ENCODE data around the gene KLHL41. TPM values are rescaled to one million over a fixed set of nuclear protein-coding genes. Genes with fewer than 3 reads are reported as not detected.
A peak's percentile ranks its signal among the peaks of the same experiment; 100 is the strongest.
"Not testable (repeated sequence)": the region's sequence is repeated elsewhere in the genome, so short reads cannot be mapped to it uniquely, and the experiment has no call there.

KLHL41 gene
- total RNA-seq, 1 donor from 2014 or later: 0.49 TPM

- no peaks in the 10 kb centered on the region for H3K36me3 ChIP-seq
- H3K27me3 ChIP-seq: no peaks in the 10 kb centered on the region
- H3K27ac ChIP-seq: peak within 1 kb of the TSS; percentile 66
- no peak for DNase-seq (ENCODE audit: extremely low spot score in 2 of 2)
- TF ChIP-seq CTCF (IDR thresholded peaks at IDR 0.05) (peak in 1 of 3 experiments; percentile 30), POLR2AphosphoS5 (IDR thresholded peaks at IDR 0.05; ENCODE audit: insufficient read depth in 1 of 2, low read depth in 1 of 2) (peak; percentile 78 to 89), POLR2A (IDR thresholded peaks at IDR 0.05) (no peak)
- intact Hi-C loops (cut with DNase I): loop anchor here (2.0 kb wide), 1 partner anchor 53 kb away; no protein-coding TSS in a partner anchor
- H3K4me1 ChIP-seq: peaks cover 16% of the 10 kb centered on the region
- no peaks in the 10 kb centered on the region for H3K9me3 ChIP-seq
- H3K4me3 ChIP-seq: peak within 1 kb of the TSS; percentile 51 to 84
Measured at GRCh38 chr2:169573160-169573973, 63.9 kb downstream of the KLHL41 start, which contains the start of gene FASTKD1. TSS of gene FASTKD1 (minus strand) at chr2:169573865. CDS start at chr2:169572029, 1,836 bp downstream.

GRCh38 chr2:169573974-169574299, 64.4 kb downstream of the KLHL41 start:
- no peaks in the 10 kb centered on the region for H3K36me3 ChIP-seq
- H3K9me3 ChIP-seq: no peaks in the 10 kb centered on the region
- peaks cover 16% of the 10 kb centered on the region for H3K4me1 ChIP-seq
- peak overlapping the region; percentile 51 to 84 for H3K4me3 ChIP-seq
- TF ChIP-seq POLR2AphosphoS5 (IDR thresholded peaks at IDR 0.05; ENCODE audit: insufficient read depth in 1 of 2, low read depth in 1 of 2) (no peak), CTCF (IDR thresholded peaks at IDR 0.05) (peak in 1 of 3 experiments; percentile 9)
- H3K27ac ChIP-seq: peak overlapping the region; percentile 66
- no peak for DNase-seq (ENCODE audit: extremely low spot score in 2 of 2)
- H3K27me3 ChIP-seq: no peaks in the 10 kb centered on the region
- intact Hi-C loops (cut with DNase I): loop anchor here (2.0 kb wide), 1 partner anchor 53 kb away; no protein-coding TSS in a partner anchor

DNA sequence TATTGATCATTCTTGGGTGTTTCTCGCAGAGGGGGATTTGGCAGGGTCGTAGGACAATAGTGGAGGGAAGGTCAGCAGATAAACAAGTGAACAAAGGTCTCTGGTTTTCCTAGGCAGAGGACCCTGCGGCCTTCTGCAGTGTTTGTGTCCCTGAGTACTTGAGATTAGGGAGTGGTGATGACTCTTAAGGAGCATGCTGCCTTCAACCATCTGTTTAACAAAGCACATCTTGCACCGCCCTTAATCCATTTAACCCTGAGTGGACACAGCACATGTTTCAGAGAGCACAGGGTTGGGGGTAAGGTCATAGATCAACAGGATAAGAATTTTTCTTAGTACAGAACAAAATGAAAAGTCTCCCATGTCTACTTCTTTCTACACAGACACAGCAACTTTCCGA, 65.0 kb downstream of the KLHL41 start:
- peaks cover 16% of the 10 kb centered on the region for H3K4me1 ChIP-seq
- intact Hi-C loops (cut with DNase I); H3K9me3 ChIP-seq; H3K36me3 ChIP-seq; H3K4me3 ChIP-seq; H3K27me3 ChIP-seq; DNase-seq (ENCODE audit: extremely low spot score in 2 of 2); H3K27ac ChIP-seq: not testable (repeated sequence)

DNA sequence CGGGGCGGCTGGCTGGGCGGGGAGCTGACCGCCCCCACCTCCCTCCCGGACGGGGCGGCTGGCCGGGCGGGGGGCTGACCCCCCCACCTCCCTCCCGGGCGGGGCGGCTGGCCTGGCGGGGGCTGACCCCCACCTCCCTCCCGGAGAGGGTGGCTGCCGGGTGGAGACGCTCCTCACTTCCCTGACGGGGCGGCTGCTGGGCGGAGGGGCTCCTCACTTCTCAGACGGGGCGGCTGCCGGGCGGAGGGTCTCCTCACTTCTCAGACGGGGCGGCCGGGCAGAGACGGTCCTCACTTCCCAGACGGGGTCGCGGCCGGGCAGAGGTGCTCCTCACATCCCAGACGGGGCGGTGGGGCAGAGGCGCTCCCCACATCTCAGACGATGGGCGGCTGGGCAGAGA, 65.8 kb downstream of the KLHL41 start:
- intact Hi-C loops (cut with DNase I); H3K36me3 ChIP-seq; H3K27me3 ChIP-seq; H3K4me3 ChIP-seq; DNase-seq (ENCODE audit: extremely low spot score in 2 of 2); H3K27ac ChIP-seq; H3K9me3 ChIP-seq: not testable (repeated sequence)
- H3K4me1 ChIP-seq: peaks cover 16% of the 10 kb centered on the region

Other genes starting within 250 kb of the KLHL41 start
- not detected for gene LRP2, start 147.2 kb upstream of the KLHL41 start, total RNA-seq
- 4.7 TPM for gene BBS5, start 30.2 kb upstream of the KLHL41 start, total RNA-seq
- gene FASTKD1, start 64.2 kb downstream of the KLHL41 start, total RNA-seq: 17.7 TPM
- 48.1 TPM for gene PPIG, start 74.6 kb downstream of the KLHL41 start, total RNA-seq
- 0.49 TPM for gene CFAP210, start 184.7 kb downstream of the KLHL41 start, total RNA-seq
- gene PHOSPHO2, start 184.8 kb downstream of the KLHL41 start, total RNA-seq: 4.7 TPM
- 5.6 TPM for gene KLHL23, start 224.1 kb downstream of the KLHL41 start, total RNA-seq

Data from vagina (tissue), 2 donors.